ENCODE results near the gene CRYL1.

DNA sequence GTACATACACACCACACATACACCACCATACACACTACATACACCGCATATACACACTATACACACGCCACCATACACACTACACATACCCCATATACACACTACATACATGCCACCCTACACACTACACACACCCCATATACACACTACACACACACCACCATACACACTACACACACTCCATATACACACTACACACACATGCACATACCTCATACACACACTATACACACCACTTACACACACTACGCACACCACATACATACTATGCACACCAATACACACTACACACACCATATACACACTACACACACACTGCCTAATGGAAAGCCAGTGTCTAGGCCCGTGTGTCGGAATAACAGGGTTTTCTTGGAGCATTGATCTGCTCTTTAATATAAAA lies 27.5 kb downstream of the CRYL1 start:
- no peak for TF ChIP-seq POLR2A (IDR thresholded peaks at IDR 0.05; ENCODE audit: borderline replicate concordance, extremely low read depth, insufficient read depth, insufficient read length)
- no peak for TF ChIP-seq ELF1 (IDR thresholded peaks at IDR 0.05; ENCODE audit: borderline replicate concordance, low read depth)
- TF ChIP-seq, protein P1, sequence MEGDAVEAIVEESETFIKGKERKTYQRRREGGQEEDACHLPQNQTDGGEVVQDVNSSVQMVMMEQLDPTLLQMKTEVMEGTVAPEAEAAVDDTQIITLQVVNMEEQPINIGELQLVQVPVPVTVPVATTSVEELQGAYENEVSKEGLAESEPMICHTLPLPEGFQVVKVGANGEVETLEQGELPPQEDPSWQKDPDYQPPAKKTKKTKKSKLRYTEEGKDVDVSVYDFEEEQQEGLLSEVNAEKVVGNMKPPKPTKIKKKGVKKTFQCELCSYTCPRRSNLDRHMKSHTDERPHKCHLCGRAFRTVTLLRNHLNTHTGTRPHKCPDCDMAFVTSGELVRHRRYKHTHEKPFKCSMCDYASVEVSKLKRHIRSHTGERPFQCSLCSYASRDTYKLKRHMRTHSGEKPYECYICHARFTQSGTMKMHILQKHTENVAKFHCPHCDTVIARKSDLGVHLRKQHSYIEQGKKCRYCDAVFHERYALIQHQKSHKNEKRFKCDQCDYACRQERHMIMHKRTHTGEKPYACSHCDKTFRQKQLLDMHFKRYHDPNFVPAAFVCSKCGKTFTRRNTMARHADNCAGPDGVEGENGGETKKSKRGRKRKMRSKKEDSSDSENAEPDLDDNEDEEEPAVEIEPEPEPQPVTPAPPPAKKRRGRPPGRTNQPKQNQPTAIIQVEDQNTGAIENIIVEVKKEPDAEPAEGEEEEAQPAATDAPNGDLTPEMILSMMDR (IDR thresholded peaks at IDR 0.05 in 2 of 3, conservative IDR thresholded peaks at IDR 0.05 in 1 of 3; ENCODE audit: borderline replicate concordance in 1 of 3, insufficient read depth in 1 of 3, low read depth in 2 of 3, low read length in 2 of 3): no peak
- no peak for TF ChIP-seq TCF7L2 (IDR thresholded peaks at IDR 0.05; ENCODE audit: borderline replicate concordance, extremely low read depth, insufficient read depth, insufficient read length)
- no peak for TF ChIP-seq RAD21 (IDR thresholded peaks at IDR 0.05; ENCODE audit: low read depth)
- no peak for TF ChIP-seq POLR2AphosphoS5 (IDR thresholded peaks at IDR 0.05; ENCODE audit: low read depth, low read length)
- TF ChIP-seq EGR1 (IDR thresholded peaks at IDR 0.05; ENCODE audit: low read depth): no peak
- no peak for TF ChIP-seq JUND (IDR thresholded peaks at IDR 0.05)

All from HCT116 (cell line).